ENCODE measurements around the gene TARM1.

- no peak for TF ChIP-seq CTCF (conservative IDR thresholded peaks at IDR 0.05)
- TF ChIP-seq ZFX (IDR thresholded peaks at IDR 0.05), result no peak
Measured at GRCh38 chr19:54095136-54095858, 14.1 kb upstream of the TARM1 start.

Data from C4-2B (cell line).